Measurements from ENCODE around the gene SLCO2A1. TPM values are rescaled to one million over a fixed set of nuclear protein-coding genes. Genes with fewer than 3 reads are reported as not detected.

The SLCO2A1 gene
- total RNA-seq, 1 donor, result under 0.01 TPM

GRCh38 chr3:134003066-134003465, 26.7 kb downstream of the SLCO2A1 start:
- TF ChIP-seq CTCF (IDR thresholded peaks at IDR 0.05; ENCODE audit: insufficient read depth, low read length), result no peak
- DNase-seq (ENCODE audit: low read depth), result no peak
- no peak overlapping the region for H3K4me3 ChIP-seq (ENCODE audit: low read depth, low read length)

- H3K4me3 ChIP-seq (ENCODE audit: low read depth, low read length), result no peak overlapping the region
- peak; percentile 53 for DNase-seq (ENCODE audit: low read depth)
- TF ChIP-seq CTCF (IDR thresholded peaks at IDR 0.05; ENCODE audit: insufficient read depth, low read length), result no peak
These were observed 27.4 kb downstream of the SLCO2A1 start for GRCh38 chr3:134002306-134002705.

- H3K4me3 ChIP-seq (ENCODE audit: low read depth, low read length), result no peak overlapping the region
- TF ChIP-seq CTCF (IDR thresholded peaks at IDR 0.05; ENCODE audit: insufficient read depth, low read length), result no peak
- DNase-seq (ENCODE audit: low read depth), result no peak
These were observed 28.5 kb downstream of the SLCO2A1 start for GRCh38 chr3:134001251-134001650.

GRCh38 chr3:133999891-134000685, 29.6 kb downstream of the SLCO2A1 start:
- no peak for DNase-seq (ENCODE audit: low read depth)
- H3K4me3 ChIP-seq (ENCODE audit: low read depth, low read length), result no peak overlapping the region
- no peak for TF ChIP-seq CTCF (IDR thresholded peaks at IDR 0.05; ENCODE audit: insufficient read depth, low read length)

GRCh38 chr3:133998691-133999241, 31.0 kb downstream of the SLCO2A1 start:
- no peak for DNase-seq (ENCODE audit: low read depth)
- no peak overlapping the region for H3K4me3 ChIP-seq (ENCODE audit: low read depth, low read length)
- TF ChIP-seq CTCF (IDR thresholded peaks at IDR 0.05; ENCODE audit: insufficient read depth, low read length), result no peak

GRCh38 chr3:133997871-133998635, 31.7 kb downstream of the SLCO2A1 start:
- DNase-seq (ENCODE audit: low read depth), result no peak
- TF ChIP-seq CTCF (IDR thresholded peaks at IDR 0.05; ENCODE audit: insufficient read depth, low read length), result no peak
- no peak overlapping the region for H3K4me3 ChIP-seq (ENCODE audit: low read depth, low read length)
